Activated CD4-positive, alpha-beta T cell treated with anti-CD3 and anti-CD28 coated beads, Interleukin-10, Interleukin-2, amounts not matched to agents 100 ng/mL and 50 ng/mL, durations not matched to agents 16 hours and 8 hours (primary cell): ENCODE measurements around the gene HES4.

Experiments used
- DNase-seq: peaks from one replicate; pipeline ENCODE4 v3.0.0-alpha.2; 2020

The HES4 gene

GRCh38 chr1:965526-966134 lies 34.3 kb downstream of the HES4 start:
- DNase-seq = no peak

- DNase-seq = no peak
Measured at GRCh38 chr1:964691-965525, 35.0 kb downstream of the HES4 start.

GRCh38 chr1:963746-964525 lies 36.0 kb downstream of the HES4 start:
- no peak for DNase-seq

- DNase-seq = no peak
Measured at GRCh38 chr1:963301-963651, 36.6 kb downstream of the HES4 start.

- no peak for DNase-seq
Measured at GRCh38 chr1:962381-963300, 37.3 kb downstream of the HES4 start.

- DNase-seq = no peak
Measured at GRCh38 chr1:961132-961669, 38.7 kb downstream of the HES4 start.

GRCh38 chr1:960363-961131 lies 39.4 kb downstream of the HES4 start, which contains the start of gene KLHL17:
Gene KLHL17 (plus strand): TSS chr1:960584. CDS start chr1:960694, 110 bp downstream.
- peak; percentile 88 for DNase-seq

GRCh38 chr1:959731-960362 lies 40.0 kb downstream of the HES4 start:
- DNase-seq = no peak

- DNase-seq = peak; percentile 97
Measured at GRCh38 chr1:958823-959730, 40.8 kb downstream of the HES4 start, which contains the start of gene NOC2L. Gene NOC2L (minus strand): TSS chr1:959256. CDS start chr1:959240, 16 bp downstream.

GRCh38 chr1:956636-957035 lies 43.3 kb downstream of the HES4 start:
- no peak for DNase-seq

GRCh38 chr1:955474-955873 lies 44.4 kb downstream of the HES4 start:
- DNase-seq = no peak

- DNase-seq = no peak
Measured at GRCh38 chr1:954927-955326, 45.0 kb downstream of the HES4 start.

GRCh38 chr1:953524-954320 lies 46.2 kb downstream of the HES4 start:
- no peak for DNase-seq

- no peak for DNase-seq
Measured at GRCh38 chr1:952603-953002, 47.3 kb downstream of the HES4 start.

- DNase-seq = no peak
Measured at GRCh38 chr1:952201-952600, 47.7 kb downstream of the HES4 start.

GRCh38 chr1:951364-951763 lies 48.5 kb downstream of the HES4 start:
- DNase-seq = no peak

GRCh38 chr1:950881-951280 lies 49.0 kb downstream of the HES4 start:
- DNase-seq = no peak

GRCh38 chr1:950268-950667 lies 49.6 kb downstream of the HES4 start:
- no peak for DNase-seq
